Measurements from ENCODE around the gene PFKL. TPM values are rescaled to one million over a fixed set of nuclear protein-coding genes. Genes with fewer than 3 reads are reported as not detected.

Gene PFKL
- total RNA-seq, 4 donors from 2014 or later, result 185 to 288 (median 249) TPM

- H3K27ac ChIP-seq, result no peak overlapping the region
- DNase-seq, result no peak
- in situ Hi-C loops (cut with MboI; ENCODE audit: low pct_ligation_motif_present in 1 of 4, low pct_unique_long_range_greater_than_20kb in 1 of 4, low sequenced_read_pairs in 3 of 4), result no loop called here
- H3K36me3 ChIP-seq, result peaks cover 0 to 23% (median 0%) of the 10 kb centered on the region in 4 donors
- no peaks in the 10 kb centered on the region for H3K4me1 ChIP-seq
- H3K9me3 ChIP-seq, result no peaks in the 10 kb centered on the region
- intact Hi-C loops (cut with DNase I; ENCODE audit: low total_unique reads), result no loop called here
- no peaks in the 10 kb centered on the region for H3K27me3 ChIP-seq
- no peak overlapping the region for H3K4me3 ChIP-seq
- TF ChIP-seq POLR2AphosphoS5 (IDR thresholded peaks at IDR 0.05), result no peak
- no peak for TF ChIP-seq EP300 (IDR thresholded peaks at IDR 0.05; ENCODE audit: low read depth)
- no peak for TF ChIP-seq CTCF (IDR thresholded peaks at IDR 0.05)
- TF ChIP-seq POLR2A (IDR thresholded peaks at IDR 0.05), result no peak
- WGBS, 2 donors (ENCODE audit: low coverage in 1 of 2), result 92% methylated on average over 37 of the region's 44 CpGs; no CpG with 5 or more reads in 1 of the 2 donors
Observed at GRCh38 chr21:44325386-44326271, 25.8 kb downstream of the PFKL start.

GRCh38 chr21:44326272-44326647 is 26.4 kb downstream of the PFKL start:
- no peak for DNase-seq
- Histone ChIP-seq H3K36me3 (peaks cover 0 to 23% (median 0%) of the 10 kb centered on the region in 4 donors), H3K9me3 (no peaks in the 10 kb centered on the region), H3K4me3 (no peak overlapping the region), H3K27me3 (no peaks in the 10 kb centered on the region), H3K27ac (no peak overlapping the region), H3K4me1 (no peaks in the 10 kb centered on the region)
- no peak for TF ChIP-seq EP300 (IDR thresholded peaks at IDR 0.05; ENCODE audit: low read depth)
- no peak for TF ChIP-seq CTCF (IDR thresholded peaks at IDR 0.05)
- TF ChIP-seq POLR2AphosphoS5 (IDR thresholded peaks at IDR 0.05), result no peak
- no peak for TF ChIP-seq POLR2A (IDR thresholded peaks at IDR 0.05)
- intact Hi-C loops (cut with DNase I; ENCODE audit: low total_unique reads), result no loop called here
- in situ Hi-C loops (cut with MboI; ENCODE audit: low pct_ligation_motif_present in 1 of 4, low pct_unique_long_range_greater_than_20kb in 1 of 4, low sequenced_read_pairs in 3 of 4), result no loop called here
- 97% methylated on average over 10 of the region's 13 CpGs; no CpG with 5 or more reads in 1 of the 2 donors for WGBS, 2 donors (ENCODE audit: low coverage in 1 of 2)

DNA sequence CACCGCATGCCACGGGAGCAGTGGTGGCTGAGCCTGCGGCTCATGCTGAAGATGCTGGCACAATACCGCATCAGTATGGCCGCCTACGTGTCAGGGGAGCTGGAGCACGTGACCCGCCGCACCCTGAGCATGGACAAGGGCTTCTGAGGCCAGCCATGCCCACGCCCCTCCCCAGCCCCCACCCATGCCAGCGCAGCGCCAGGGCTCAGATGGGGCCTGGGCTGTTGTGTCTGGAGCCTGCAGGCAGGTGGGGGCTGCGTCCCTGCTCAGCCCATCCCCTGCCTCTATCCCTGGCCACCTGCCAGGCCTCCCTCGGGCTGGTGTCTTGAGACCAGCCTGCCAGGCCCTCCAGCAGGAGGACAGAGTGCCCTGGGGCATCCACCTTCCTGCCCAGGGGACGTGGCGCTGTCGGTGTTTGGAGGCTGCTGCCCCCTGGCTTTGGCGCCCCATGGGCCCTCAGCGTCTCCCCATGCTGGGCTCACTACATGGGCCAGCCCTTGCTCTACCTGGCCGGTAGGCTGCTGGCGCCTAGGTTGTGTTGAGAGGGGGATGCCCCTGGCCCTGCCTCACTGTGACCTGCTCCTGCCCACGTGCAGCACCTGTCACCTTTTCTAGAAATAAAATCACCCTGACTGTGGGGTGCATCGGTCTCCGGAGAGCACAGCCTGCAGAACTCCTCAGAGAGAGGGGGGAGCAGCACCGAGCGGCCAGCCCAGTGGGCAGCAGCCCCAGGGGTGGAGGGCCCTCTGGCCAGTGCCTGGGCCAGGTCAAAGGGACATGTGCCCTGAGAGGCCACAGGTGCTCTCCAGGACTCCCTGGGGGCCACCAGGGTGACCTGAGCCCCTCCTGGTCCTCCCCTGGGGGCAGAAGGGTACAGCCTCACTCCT is 27.1 kb downstream of the PFKL start:
- H3K9me3 ChIP-seq, result no peaks in the 10 kb centered on the region
- no peak for DNase-seq
- no peak overlapping the region for H3K4me3 ChIP-seq
- 89% methylated on average over 22 of the region's 26 CpGs; no CpG with 5 or more reads in 1 of the 2 donors for WGBS, 2 donors (ENCODE audit: low coverage in 1 of 2)
- no peaks in the 10 kb centered on the region for H3K4me1 ChIP-seq
- TF ChIP-seq EP300 (IDR thresholded peaks at IDR 0.05; ENCODE audit: low read depth) (no peak), POLR2A (IDR thresholded peaks at IDR 0.05) (no peak), CTCF (IDR thresholded peaks at IDR 0.05) (no peak), POLR2AphosphoS5 (IDR thresholded peaks at IDR 0.05) (no peak)
- intact Hi-C loops (cut with DNase I; ENCODE audit: low total_unique reads) (no loop called here), in situ Hi-C loops (cut with MboI; ENCODE audit: low pct_ligation_motif_present in 1 of 4, low pct_unique_long_range_greater_than_20kb in 1 of 4, low sequenced_read_pairs in 3 of 4) (no loop called here)
- H3K27me3 ChIP-seq, result no peaks in the 10 kb centered on the region
- no peak overlapping the region for H3K27ac ChIP-seq
- H3K36me3 ChIP-seq, result peaks cover 0 to 21% (median 0%) of the 10 kb centered on the region in 4 donors

- peaks cover 0 to 15% (median 0%) of the 10 kb centered on the region in 4 donors for H3K36me3 ChIP-seq
- no peak overlapping the region for H3K4me3 ChIP-seq
- intact Hi-C loops (cut with DNase I; ENCODE audit: low total_unique reads) (no loop called here), in situ Hi-C loops (cut with MboI; ENCODE audit: low pct_ligation_motif_present in 1 of 4, low pct_unique_long_range_greater_than_20kb in 1 of 4, low sequenced_read_pairs in 3 of 4) (no loop called here)
- no peak for DNase-seq
- TF ChIP-seq POLR2A (IDR thresholded peaks at IDR 0.05), result no peak
- peak in 1 of 3 donors; percentile 17 for TF ChIP-seq POLR2AphosphoS5 (IDR thresholded peaks at IDR 0.05)
- H3K27ac ChIP-seq, result no peak overlapping the region
- H3K27me3 ChIP-seq, result no peaks in the 10 kb centered on the region
- no peaks in the 10 kb centered on the region for H3K9me3 ChIP-seq
- H3K4me1 ChIP-seq, result no peaks in the 10 kb centered on the region
- 70 to 85% methylated on average over 2 to 11 of the region's 11 CpGs for WGBS, 2 donors (ENCODE audit: low coverage in 1 of 2)
Observed at GRCh38 chr21:44327603-44327974, 27.7 kb downstream of the PFKL start.
